ENCODE results near the gene BICDL1. TPM values are rescaled to one million over a fixed set of nuclear protein-coding genes. Genes with fewer than 3 reads are reported as not detected.
A peak's percentile ranks its signal among the peaks of the same experiment; 100 is the strongest.

The BICDL1 gene
- total RNA-seq, 2 donors from 2014 or later: 5.9 to 6.2 TPM

- TF ChIP-seq POLR2A (IDR thresholded peaks at IDR 0.05) (no peak), CTCF (IDR thresholded peaks at IDR 0.05) (no peak)
- H3K4me1 ChIP-seq: peaks cover 35% of the 10 kb centered on the region
- peak overlapping the region; percentile 34 to 56 for H3K4me3 ChIP-seq
- no peaks in the 10 kb centered on the region for H3K9me3 ChIP-seq
- ATAC-seq: no peak
- DNase-seq: peak; percentile 43 to 54 (median 48)
- no peaks in the 10 kb centered on the region for H3K36me3 ChIP-seq (replicated peaks in 1 of 2; ENCODE audit: insufficient read depth in 1 of 2, low read depth in 2 of 2)
- 16 to 43% methylated on average over 15 to 31 of the region's 31 CpGs for WGBS, 2 donors
- peak overlapping the region; percentile 73 to 94 (median 86) for H3K27ac ChIP-seq
- intact Hi-C loops (cut with DNase I): no loop called here
- H3K27me3 ChIP-seq: no peaks in the 10 kb centered on the region
These were observed 126.8 kb downstream of the BICDL1 start for GRCh38 chr12:120115692-120116440.

- intact Hi-C loops (cut with DNase I): no loop called here
- 0 to 1% methylated on average over 1 to 49 of the region's 50 CpGs for WGBS, 2 donors
- TF ChIP-seq POLR2A (IDR thresholded peaks at IDR 0.05): peak in 2 of 3 donors; percentile 69 to 79
- no peak for TF ChIP-seq CTCF (IDR thresholded peaks at IDR 0.05)
These were observed 127.4 kb downstream of the BICDL1 start, which contains the start of gene RAB35 for GRCh38 chr12:120116441-120116791. RAB35 (minus strand) TSS chr12:120116753; CDS start chr12:120116650, 103 bp downstream.

GRCh38 chr12:120116792-120117651, 128.0 kb downstream of the BICDL1 start:
- DNase-seq (peak; percentile 93 to 96 (median 96)), ATAC-seq (peak; percentile 96)
- H3K27ac ChIP-seq: peak overlapping the region; percentile 73 to 94 (median 86)
- H3K27me3 ChIP-seq: no peaks in the 10 kb centered on the region
- H3K4me3 ChIP-seq: peak overlapping the region; percentile 47 to 62
- no peaks in the 10 kb centered on the region for H3K36me3 ChIP-seq (replicated peaks in 1 of 2; ENCODE audit: insufficient read depth in 1 of 2, low read depth in 2 of 2)
- WGBS, 2 donors: 0 to 1% methylated on average over 31 to 57 of the region's 91 CpGs
- intact Hi-C loops (cut with DNase I): no loop called here
- peak; percentile 59 to 77 (median 67) for TF ChIP-seq POLR2A (IDR thresholded peaks at IDR 0.05)
- no peak for TF ChIP-seq CTCF (IDR thresholded peaks at IDR 0.05)
- no peaks in the 10 kb centered on the region for H3K9me3 ChIP-seq
- H3K4me1 ChIP-seq: peaks cover 35% of the 10 kb centered on the region

More at GRCh38 chr12:120116441-120116791, 127.4 kb downstream of the BICDL1 start, which contains the start of gene RAB35:
- H3K27me3 ChIP-seq: no peaks in the 10 kb centered on the region
- peak within 1 kb of the TSS; percentile 73 to 94 (median 86) for H3K27ac ChIP-seq
- no peak for ATAC-seq
- peaks cover 35% of the 10 kb centered on the region for H3K4me1 ChIP-seq
- no peaks in the 10 kb centered on the region for H3K36me3 ChIP-seq (replicated peaks in 1 of 2; ENCODE audit: insufficient read depth in 1 of 2, low read depth in 2 of 2)
- H3K9me3 ChIP-seq: no peaks in the 10 kb centered on the region
- H3K4me3 ChIP-seq: peak within 1 kb of the TSS; percentile 47 to 62
- DNase-seq: no peak

GRCh38 chr12:120117961-120118320, 128.9 kb downstream of the BICDL1 start:
- Histone ChIP-seq H3K27me3 (no peaks in the 10 kb centered on the region), H3K9me3 (no peaks in the 10 kb centered on the region), H3K27ac (peak overlapping the region; percentile 73 to 94 (median 86)), H3K4me1 (peaks cover 35% of the 10 kb centered on the region), H3K36me3 (replicated peaks in 1 of 2; ENCODE audit: insufficient read depth in 1 of 2, low read depth in 2 of 2) (no peaks in the 10 kb centered on the region), H3K4me3 (peak overlapping the region in 1 of 2 donors; percentile 62)
- WGBS, 2 donors: 16 to 28% methylated on average over 7 of the region's 7 CpGs
- no peak for ATAC-seq
- TF ChIP-seq POLR2A (IDR thresholded peaks at IDR 0.05) (no peak), CTCF (IDR thresholded peaks at IDR 0.05) (no peak)
- intact Hi-C loops (cut with DNase I): no loop called here
- DNase-seq: no peak
